Measurements from ENCODE around the gene AFG1L. TPM values are rescaled to one million over a fixed set of nuclear protein-coding genes. Genes with fewer than 3 reads are reported as not detected.

AFG1L gene
- total and polyA plus RNA-seq, 8 donors: 1.2 to 4.7 (median 3.8) TPM

GRCh38 chr6:108494434-108494833 lies 199.6 kb downstream of the AFG1L start:
- 31 to 37% methylated on average over 2 of the region's 2 CpGs for WGBS, 2 donors
- peaks cover 5 to 8% (median 6%) of the 10 kb centered on the region in 3 donors for H3K4me1 ChIP-seq
- intact Hi-C loops (cut with DNase I): loop anchor here in 1 of 3 donors (10.0 kb wide), 1 partner anchor 380 kb away; no protein-coding TSS in a partner anchor
- no peak overlapping the region for H3K27ac ChIP-seq
- no peak for TF ChIP-seq CTCF (IDR thresholded peaks at IDR 0.05)
- FAIRE-seq (no peak), ATAC-seq (peak; percentile 57 to 80 (median 68)), DNase-seq (no peak)
- no peaks in the 10 kb centered on the region for H3K27me3 ChIP-seq
- H3K4me3 ChIP-seq: no peak overlapping the region
- H3K9me3 ChIP-seq: no peaks in the 10 kb centered on the region
- no peaks in the 10 kb centered on the region for H3K36me3 ChIP-seq

- intact Hi-C loops (cut with DNase I): loop anchor here in 1 of 3 donors (10.0 kb wide), 1 partner anchor 383 kb away; no protein-coding TSS in a partner anchor
- H3K27me3 ChIP-seq: no peaks in the 10 kb centered on the region
- no peak overlapping the region for H3K4me3 ChIP-seq
- no peaks in the 10 kb centered on the region for H3K9me3 ChIP-seq
- H3K27ac ChIP-seq: no peak overlapping the region
- H3K36me3 ChIP-seq: no peaks in the 10 kb centered on the region
- WGBS, 2 donors: 54 to 57% methylated on average over 3 of the region's 3 CpGs
- no peak for FAIRE-seq
- H3K4me1 ChIP-seq: peaks cover 0 to 5% (median 0%) of the 10 kb centered on the region in 3 donors
- ATAC-seq: peak in 3 of 4 donors; percentile 26 to 80 (median 60)
- peak in 2 of 6 donors; percentile 7 to 24 for DNase-seq
- peak in 2 of 4 donors; percentile 15 to 27 for TF ChIP-seq CTCF (IDR thresholded peaks at IDR 0.05)
These were observed 203.0 kb downstream of the AFG1L start for GRCh38 chr6:108497883-108498282.

- intact Hi-C loops (cut with DNase I): no loop called here
- Histone ChIP-seq H3K27me3 (no peaks in the 10 kb centered on the region), H3K36me3 (no peaks in the 10 kb centered on the region), H3K27ac (no peak overlapping the region), H3K4me3 (no peak overlapping the region), H3K9me3 (no peaks in the 10 kb centered on the region), H3K4me1 (no peaks in the 10 kb centered on the region)
- no peak for TF ChIP-seq CTCF (IDR thresholded peaks at IDR 0.05)
- no peak for FAIRE-seq
- 66 to 68% methylated on average over 3 of the region's 3 CpGs for WGBS, 2 donors
- ATAC-seq: no peak
- DNase-seq: no peak
These were observed 206.7 kb downstream of the AFG1L start for GRCh38 chr6:108501559-108501958.

- H3K9me3 ChIP-seq: no peaks in the 10 kb centered on the region
- WGBS, 2 donors: 82 to 94% methylated on average over 1 of the region's 1 CpG
- TF ChIP-seq CTCF (IDR thresholded peaks at IDR 0.05): no peak
- no peak overlapping the region for H3K27ac ChIP-seq
- FAIRE-seq: no peak
- intact Hi-C loops (cut with DNase I): no loop called here
- H3K4me1 ChIP-seq: no peaks in the 10 kb centered on the region
- no peaks in the 10 kb centered on the region for H3K27me3 ChIP-seq
- no peaks in the 10 kb centered on the region for H3K36me3 ChIP-seq
- H3K4me3 ChIP-seq: no peak overlapping the region
- DNase-seq: no peak
- no peak for ATAC-seq
These were observed 208.0 kb downstream of the AFG1L start for GRCh38 chr6:108502832-108503231.

- ATAC-seq (no peak), FAIRE-seq (no peak), DNase-seq (no peak)
- no peak overlapping the region for H3K4me3 ChIP-seq
- 86 to 95% methylated on average over 2 of the region's 2 CpGs for WGBS, 2 donors
- H3K4me1 ChIP-seq: no peaks in the 10 kb centered on the region
- H3K9me3 ChIP-seq: no peaks in the 10 kb centered on the region
- no peak overlapping the region for H3K27ac ChIP-seq
- H3K36me3 ChIP-seq: no peaks in the 10 kb centered on the region
- TF ChIP-seq CTCF (IDR thresholded peaks at IDR 0.05): no peak
- no peaks in the 10 kb centered on the region for H3K27me3 ChIP-seq
- intact Hi-C loops (cut with DNase I): no loop called here
These were observed 212.5 kb downstream of the AFG1L start for GRCh38 chr6:108507316-108507715.

Measured in pancreas (tissue), 10 donors.